Sigmoid colon (tissue), 4 donors: ENCODE data around the gene SEPTIN7.

Source experiments
- CTCF ChIP-seq, 4 experiments: fragments of 450-650 bp in 3 of 4; fragments of 200-600 bp in 1 of 4; IDR thresholded peaks; one replicate each; pipeline ENCODE4 v1.5.1; 2016 to 2019; ENCODE audit warnings: antibody characterized with exemption in 4 of 4, mild to moderate bottlenecking in 3 of 4, moderate library complexity in 2 of 4
- EP300 ChIP-seq, 4 donors: sonication (generic); formaldehyde crosslinking; IDR thresholded peaks; one replicate each; pipeline ENCODE4 v1.6.1; 2017; ENCODE audit warnings: antibody characterized with exemption in 4 of 4
- POLR2A ChIP-seq, 2 donors: fragments of 450-650 bp; IDR thresholded peaks; one replicate each; pipeline ENCODE4 v1.6.1; 2016; ENCODE audit warnings: antibody characterized with exemption in 2 of 2, mild to moderate bottlenecking in 2 of 2, moderate library complexity in 2 of 2
- POLR2AphosphoS5 ChIP-seq, 4 donors: sonication (generic); formaldehyde crosslinking; IDR thresholded peaks; one replicate each; pipeline ENCODE4 v1.6.1; 2017; ENCODE audit warnings: antibody characterized with exemption in 4 of 4

GRCh38 chr7:35799846-35800717 lies 775 bp upstream of the SEPTIN7 start:
- no peak for TF ChIP-seq CTCF (IDR thresholded peaks at IDR 0.05)
- no peak for TF ChIP-seq POLR2A (IDR thresholded peaks at IDR 0.05)
- no peak for TF ChIP-seq POLR2AphosphoS5 (IDR thresholded peaks at IDR 0.05)
- TF ChIP-seq EP300 (IDR thresholded peaks at IDR 0.05), result no peak
